HepG2 (cell line): Measurements from ENCODE around the gene SELENOW. TPM values are rescaled to one million over a fixed set of nuclear protein-coding genes. Genes with fewer than 3 reads are reported as not detected.

Experiments
- ATAC-seq: fragments of 200-7000 bp; cut with Tn5 transposase; 3 replicates; pipeline ENCODE4 v1.9.1; 2020; ENCODE audit warnings: mild to moderate bottlenecking, moderate library complexity
- BruUV-seq: library from RNA; stranded (reverse); fragments of 400-500 nt; replicated peaks from 2 replicates; lab custom pipeline; 2021; lab: Mats Ljungman, UMichigan
- CTCF ChIA-PET: fragments of 300-600 bp; formaldehyde crosslinking; extraction: SDS; loops from one replicate; lab custom pipeline; 2021; ENCODE audit warnings: low total read pairs, inconsistent platforms, low intra/inter-chr PET ratio; lab: Yijun Ruan, JAX
- POLR2A ChIA-PET: fragments of 350-600 bp; sonication (Branson Sonifier 250); formaldehyde crosslinking; loops from one replicate; lab custom pipeline; 2020; ENCODE audit warnings: antibody characterized with exemption, inconsistent platforms; lab: Yijun Ruan, JAX
- DNase-seq: peaks from one replicate; pipeline ENCODE4 v3.0.0-alpha.2; 2015; ENCODE audit warnings: low spot score
- FAIRE-seq: peaks from 3 replicates; lab custom pipeline; 2011; peaks lifted over from hg19 to GRCh38; lab: Jason Lieb, UNC
- H2AFZ ChIP-seq: one replicate; pipeline ENCODE4 v1.6.1; 2011; ENCODE audit warnings: low read length, inconsistent platforms
- H3K27ac ChIP-seq: fragments of 300-600 bp; 3 replicates; pipeline ENCODE4 v1.8.0; 2011; ENCODE audit warnings: mixed run types, mild to moderate bottlenecking, mixed read lengths, low read length, inconsistent platforms; ENCODE audit not compliant: insufficient read depth; ENCODE audit errors: extremely low read length
- H3K27me3 ChIP-seq, 2 experiments: fragments of 200-600 bp in 1 of 2; 2 replicates in 1 of 2; 3 replicates in 1 of 2; pipeline versions ENCODE4 v1.6.0 to v1.8.0; 2011; ENCODE audit warnings: low read length in 2 of 2, mild to moderate bottlenecking in 2 of 2, moderate library complexity in 2 of 2, inconsistent platforms in 1 of 2; ENCODE audit not compliant: insufficient read depth in 2 of 2, control insufficient read depth in 1 of 2
- H3K36me3 ChIP-seq, 2 experiments: fragments of 200-600 bp in 1 of 2; replicated peaks in 1 of 2; 2 replicates in 1 of 2; 3 replicates in 1 of 2; pipeline versions ENCODE4 v1.5.1 to v1.8.0; 2011; ENCODE audit warnings: low read length in 2 of 2, inconsistent platforms in 1 of 2; ENCODE audit not compliant: insufficient read depth in 2 of 2, control insufficient read depth in 1 of 2
- H3K4me1 ChIP-seq: 2 replicates; pipeline ENCODE4 v1.5.1; 2012; ENCODE audit warnings: low read length, inconsistent platforms; ENCODE audit not compliant: insufficient read depth
- H3K4me2 ChIP-seq: 2 replicates; pipeline ENCODE4 v1.6.0; 2011; ENCODE audit warnings: low read depth, low read length, inconsistent platforms
- H3K4me3 ChIP-seq, 3 experiments: fragments of 200-600 bp in 1 of 3; sonication (generic), shearing (Covaris generic) in 1 of 3; replicated peaks in 1 of 3; 2 replicates each; pipeline ENCODE4 v1.5.1; 2011 to 2016; ENCODE audit warnings: low read length in 3 of 3, inconsistent platforms in 2 of 3, low read depth in 2 of 3, mild to moderate bottlenecking in 2 of 3, control low read depth in 1 of 3, mixed read lengths in 1 of 3; ENCODE audit not compliant: insufficient read depth in 1 of 3
- H3K79me2 ChIP-seq: one replicate; pipeline ENCODE4 v1.6.1; 2011; ENCODE audit warnings: low read length, inconsistent platforms; ENCODE audit not compliant: insufficient read depth
- H3K9ac ChIP-seq: 2 replicates; pipeline ENCODE4 v1.6.0; 2011; ENCODE audit warnings: mild to moderate bottlenecking, low read depth, low read length, inconsistent platforms; ENCODE audit not compliant: insufficient read depth
- H3K9me3 ChIP-seq: 2 replicates; pipeline ENCODE4 v1.5.1; 2012; ENCODE audit warnings: mild to moderate bottlenecking, low read length
- H4K20me1 ChIP-seq: 2 replicates; pipeline ENCODE4 v1.6.0; 2011; ENCODE audit warnings: inconsistent platforms, mild to moderate bottlenecking, low read length, moderate library complexity; ENCODE audit not compliant: insufficient read depth
- DPF2 ChIP-seq: sonication (generic); formaldehyde crosslinking; IDR thresholded peaks from 2 replicates; pipeline ENCODE4 v1.4.0; 2020; ENCODE audit warnings: mild to moderate bottlenecking, low read depth, missing genetic modification reagents, borderline replicate concordance
- GFI1 ChIP-seq: sonication (generic); formaldehyde crosslinking; IDR thresholded peaks from 2 replicates; pipeline ENCODE4 v1.5.0; 2020; ENCODE audit warnings: missing genetic modification reagents, mild to moderate bottlenecking, borderline replicate concordance
- KDM1A ChIP-seq: IDR thresholded peaks from 2 replicates; pipeline ENCODE4 v1.6.1; 2016; ENCODE audit warnings: missing compliant biosample characterization
- KIAA2018 ChIP-seq: sonication (generic); formaldehyde crosslinking; IDR thresholded peaks from 2 replicates; pipeline ENCODE4 v1.5.0; 2020; ENCODE audit warnings: mild to moderate bottlenecking, missing genetic modification reagents, borderline replicate concordance
- PLSCR1 ChIP-seq: sonication (generic); formaldehyde crosslinking; IDR thresholded peaks from 2 replicates; pipeline ENCODE4 v1.5.0; 2020; ENCODE audit warnings: missing genetic modification reagents, mild to moderate bottlenecking, borderline replicate concordance
- ZNF124 ChIP-seq: sonication (generic); formaldehyde crosslinking; IDR thresholded peaks from 2 replicates; pipeline ENCODE4 v1.4.0; 2020; ENCODE audit warnings: missing genetic modification reagents
- ZNF629 ChIP-seq: sonication (generic); formaldehyde crosslinking; conservative IDR thresholded peaks from 2 replicates; pipeline ENCODE4 v1.5.0; 2020; ENCODE audit warnings: missing genetic modification reagents
- ZNF770 ChIP-seq: sonication (generic); formaldehyde crosslinking; IDR thresholded peaks from 2 replicates; pipeline ENCODE4 v1.5.0; 2020; ENCODE audit warnings: mild to moderate bottlenecking, missing genetic modification reagents
- ZNF790 ChIP-seq: sonication (generic); formaldehyde crosslinking; IDR thresholded peaks from 2 replicates; pipeline ENCODE4 v1.8.0; 2022; ENCODE audit warnings: missing genetic modification reagents, mild to moderate bottlenecking, borderline replicate concordance
- ZNF800 ChIP-seq: sonication (generic); formaldehyde crosslinking; IDR thresholded peaks from 2 replicates; pipeline ENCODE4 v1.4.0; 2020; ENCODE audit warnings: missing genetic modification reagents
- WGBS: methylation state at CpG from one replicate; pipeline ENCODE4 v1.1.6; 2017; ENCODE audit warnings: low lambda C conversion rate; 5-methylcytosine and 5-hydroxymethylcytosine counted together
- in situ Hi-C: cut with HindIII; loops from 2 replicates; pipeline ENCODE4 v1.10.0; 2017; ENCODE audit warnings: low pct_unique_long_range_greater_than_20kb; ENCODE audit not compliant: extremely low pct_ligation_motif_present
- intact Hi-C: fragments of 100-400 bp; cut with micrococcal nuclease; formaldehyde crosslinking; loops from one replicate; pipeline ENCODE4 v1.10.0; 2022; ENCODE audit not compliant: unreplicated experiment
- polyA plus RNA-seq, 8 experiments: library from polyadenylated mRNA; depleted of rRNA in 3 of 8; stranded (reverse) in 7 of 8; unstranded in 1 of 8; fragments of >200 nt; fragmentation: Illumina TruSeq in 4 of 8; extraction: Trizol in 4 of 8; gene quantifications; 2 replicates each; pipeline versions ENCODE4 v1.2.1 to v1.2.3, GENCODE V29; 2011 to 2016; ENCODE audit warnings: low read depth in 4 of 8, missing spikeins in 1 of 8, mixed read lengths in 1 of 8; ENCODE audit not compliant: insufficient read depth in 1 of 8
- total RNA-seq, 5 experiments: library from RNA; depleted of rRNA; stranded (reverse); fragments of >200 nt; fragmentation: Illumina TruSeq; extraction: Trizol; gene quantifications; 2 replicates each; pipeline ENCODE4 v1.2.3, GENCODE V29; 2016; ENCODE audit warnings: low read depth in 1 of 5

SELENOW gene
- total and polyA plus RNA-seq, 2 of the 13 experiments (the other 11 are each of a cell fraction or from before 2014, with no cell fraction given) = 50.3 to 64.7 TPM

GRCh38 chr19:47762615-47763308 lies 15.7 kb upstream of the SELENOW start:
- in situ Hi-C loops = no loop called here
- no peaks in the 10 kb centered on the region for H4K20me1 ChIP-seq
- FAIRE-seq = no peak
- H3K4me2 ChIP-seq = no peak overlapping the region
- H3K4me3 ChIP-seq = no peak overlapping the region
- no peak overlapping the region for H3K27ac ChIP-seq
- H3K9ac ChIP-seq = no peak overlapping the region
- no peaks in the 10 kb centered on the region for H3K9me3 ChIP-seq
- 0 out of 5 replicates have a peak, but pooled peaks cover 0 to 3% of the 10 kb centered on the region in 2 experiments for H3K36me3 ChIP-seq
- CTCF ChIA-PET = no interaction called here
- H3K4me1 ChIP-seq = peaks cover 45% of the 10 kb centered on the region
- POLR2A ChIA-PET = no interaction called here
- no peaks in the 10 kb centered on the region for H3K27me3 ChIP-seq
- 79% methylated on average over 18 of the region's 18 CpGs for WGBS
- no peak for ATAC-seq
- no peaks in the 10 kb centered on the region for H3K79me2 ChIP-seq
- H2AFZ ChIP-seq = no peak overlapping the region
- no TSS peak for BruUV-seq
- intact Hi-C loops = no loop called here
- DNase-seq = no peak
- TF ChIP-seq GFI1 = no peak
- 0 out of 2 replicates have a peak, but pooled peaks have one; percentile 14 for TF ChIP-seq ZNF770
- TF ChIP-seq KDM1A = 0 out of 2 replicates have a peak, but pooled peaks have one; percentile 51
- TF ChIP-seq ZNF790 (CRISPR knock-in tag) = no peak
- TF ChIP-seq PLSCR1 (CRISPR knock-in tag) = no peak
- TF ChIP-seq KIAA2018 (CRISPR knock-in tag) = no peak
- TF ChIP-seq ZNF800 (CRISPR knock-in tag) = no peak
- TF ChIP-seq DPF2 = no peak
- TF ChIP-seq ZNF124 (CRISPR knock-in tag) = no peak
- peak; percentile 41; the same call in 1 of the 2 replicates for TF ChIP-seq ZNF629
